DMS 273 treated with DMSO at 0.1 percent for 48 hours (cell line): ENCODE measurements around the gene FAS.
A peak's percentile ranks its signal among the peaks of the same experiment; 100 is the strongest.

Experiments
- DNase-seq: peaks from one replicate; lab custom pipeline; 2025; lab: John Stamatoyannopoulos, UW

Gene FAS

DNA sequence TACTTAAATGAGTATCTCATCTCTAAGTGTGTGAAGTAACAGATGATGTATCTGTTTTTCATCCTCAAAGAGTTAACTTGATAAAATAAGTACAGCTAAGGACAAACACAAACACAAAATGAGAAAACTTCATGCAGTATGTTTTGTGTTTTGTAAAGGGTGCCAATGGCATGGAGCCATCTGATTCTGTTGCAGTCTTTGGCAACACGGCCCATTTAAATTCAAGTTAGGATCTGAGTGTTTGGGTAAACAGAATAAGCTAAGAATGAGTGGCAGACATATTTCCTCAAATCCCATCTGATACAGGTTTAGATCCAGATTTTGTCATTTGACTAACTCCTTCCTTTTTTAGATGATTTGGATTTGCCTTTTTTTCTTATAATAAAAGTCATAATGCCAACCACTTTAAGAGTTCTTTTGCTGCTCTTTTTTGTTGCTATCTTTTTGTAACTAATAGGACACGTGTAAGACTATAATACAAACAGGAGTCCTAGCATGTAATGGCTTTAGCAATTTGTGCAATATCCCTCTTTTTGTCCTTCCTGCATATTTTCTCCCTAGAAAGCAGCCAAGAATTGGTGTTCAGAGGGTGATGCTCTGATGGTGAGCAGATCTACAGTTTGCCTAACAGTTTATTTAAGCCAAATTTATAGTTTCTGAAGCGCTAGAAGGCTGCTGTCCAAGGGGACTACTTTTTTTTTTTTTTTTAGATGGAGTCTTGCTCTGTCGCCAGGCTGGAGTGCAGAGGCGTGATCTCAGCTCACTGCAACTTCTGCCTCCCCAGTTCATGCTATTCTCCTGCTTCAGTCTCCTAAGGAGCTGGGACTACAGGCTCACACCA, 19.2 kb upstream of the FAS start:
- no peak for DNase-seq

DNA sequence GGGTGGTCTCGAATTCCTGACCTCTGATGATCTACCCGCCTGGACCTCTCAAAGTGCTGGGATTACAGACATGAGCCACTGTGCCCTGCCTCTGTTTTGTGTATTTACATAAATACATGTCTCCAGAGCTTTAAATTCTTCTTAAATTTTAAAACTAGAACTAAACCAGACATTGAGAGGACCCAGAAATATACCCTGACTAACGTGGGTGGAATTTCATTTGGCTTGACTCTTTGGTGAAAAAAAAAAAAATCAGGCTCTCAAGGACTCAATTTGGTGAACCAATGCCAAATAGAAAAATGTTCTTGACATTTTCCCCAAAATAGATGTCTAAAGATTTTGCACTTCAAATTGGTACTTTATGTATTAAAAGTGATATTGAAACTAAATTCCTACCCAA, 16.6 kb upstream of the FAS start:
- DNase-seq: no peak

DNA sequence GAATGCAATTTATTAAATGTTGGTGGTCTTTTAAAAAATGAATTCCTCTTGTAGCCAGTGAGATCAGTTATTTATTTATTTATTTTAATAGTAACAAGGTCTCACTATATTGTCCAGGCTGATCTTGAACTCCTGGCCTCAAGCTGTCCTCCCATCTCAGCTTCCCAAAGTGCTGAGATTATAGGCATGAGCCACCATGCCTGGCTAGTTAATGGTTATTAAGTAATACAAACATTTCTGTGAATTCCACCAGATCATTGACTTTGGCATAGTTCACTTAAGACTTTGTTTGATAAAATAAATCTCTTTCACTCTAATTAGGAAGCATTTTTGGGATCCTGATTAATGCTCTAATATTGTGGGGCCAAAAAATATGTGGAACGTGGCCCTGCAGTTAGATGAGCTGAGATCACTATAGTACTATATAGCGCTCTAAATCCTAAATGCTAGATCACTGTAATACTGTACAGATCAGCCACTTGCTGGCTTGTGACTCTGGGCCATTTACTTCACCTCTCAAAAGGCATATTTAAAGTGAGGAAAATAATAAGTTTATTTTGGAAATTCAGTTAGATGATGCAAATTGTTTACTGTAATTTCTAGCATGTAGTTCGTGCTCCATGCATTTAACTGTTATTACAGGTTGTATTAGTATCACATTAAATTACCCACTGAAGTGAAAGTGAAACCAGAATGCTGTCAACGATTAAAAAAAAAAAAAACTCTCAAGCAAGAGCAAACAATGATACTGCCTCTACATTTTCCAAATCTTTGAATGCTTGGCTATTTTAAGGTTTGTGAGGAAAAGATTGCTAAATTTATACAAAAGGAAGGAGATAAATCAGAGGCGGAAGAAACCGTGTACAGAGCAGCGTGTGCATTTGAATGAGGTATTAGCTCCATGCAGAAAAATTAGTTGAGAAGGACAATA, 15.9 kb upstream of the FAS start:
- DNase-seq: no peak

GRCh38 chr10:88975377-88975720, 15.2 kb upstream of the FAS start:
- DNase-seq: no peak

GRCh38 chr10:88978463-88978862, 12.1 kb upstream of the FAS start:
- no peak for DNase-seq

DNA sequence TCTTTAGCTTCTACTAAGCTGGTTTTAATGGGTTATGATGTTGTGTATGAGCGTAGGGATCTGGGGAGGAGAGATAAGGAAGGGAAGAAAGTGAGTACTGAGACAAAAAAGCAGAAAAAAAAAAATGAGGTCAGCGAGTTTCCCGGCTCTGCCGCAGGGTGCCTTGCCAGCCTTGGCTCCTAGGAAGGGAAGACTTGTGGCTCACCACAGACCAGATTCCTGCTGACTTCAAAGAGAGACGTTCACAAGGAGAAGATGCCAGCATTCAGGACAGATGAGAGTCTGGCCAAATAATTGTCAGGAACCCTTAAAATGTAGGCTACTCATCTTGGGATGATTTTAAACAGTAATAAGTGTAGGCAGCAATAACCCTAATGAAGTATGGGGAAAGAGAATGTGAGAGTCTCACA, 11.4 kb upstream of the FAS start:
- no peak for DNase-seq

GRCh38 chr10:88979603-88980002, 11.0 kb upstream of the FAS start:
- no peak for DNase-seq

DNA sequence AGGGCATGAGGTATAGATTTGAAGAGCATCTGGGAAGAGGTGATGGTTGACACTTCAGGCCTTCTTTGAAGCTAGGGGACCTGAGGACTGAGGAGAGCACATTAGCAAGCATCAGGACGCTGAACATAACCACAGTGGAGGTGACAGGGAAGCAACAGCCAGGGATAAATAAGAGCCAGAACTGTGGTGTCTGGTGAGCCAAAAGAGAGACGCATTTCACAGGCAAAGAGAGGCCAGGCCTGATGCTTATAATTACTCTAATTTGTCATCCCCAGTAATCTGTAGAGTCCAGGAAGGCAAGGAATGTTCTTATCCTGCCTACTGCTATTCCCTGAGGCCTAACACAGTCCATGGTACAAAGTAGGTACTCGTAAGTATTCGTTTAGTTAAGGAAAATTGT, 10.4 kb upstream of the FAS start:
- DNase-seq: no peak

- no peak for DNase-seq
Measured at GRCh38 chr10:88980800-88981199, 9.8 kb upstream of the FAS start.

GRCh38 chr10:88981435-88981834, 9.2 kb upstream of the FAS start:
- DNase-seq: no peak

GRCh38 chr10:88982366-88982765, 8.2 kb upstream of the FAS start:
- DNase-seq: no peak

GRCh38 chr10:88983206-88983605, 7.4 kb upstream of the FAS start:
- DNase-seq: no peak

GRCh38 chr10:88983939-88984338, 6.7 kb upstream of the FAS start:
- DNase-seq: no peak

GRCh38 chr10:88984525-88984924, 6.1 kb upstream of the FAS start:
- no peak for DNase-seq

DNA sequence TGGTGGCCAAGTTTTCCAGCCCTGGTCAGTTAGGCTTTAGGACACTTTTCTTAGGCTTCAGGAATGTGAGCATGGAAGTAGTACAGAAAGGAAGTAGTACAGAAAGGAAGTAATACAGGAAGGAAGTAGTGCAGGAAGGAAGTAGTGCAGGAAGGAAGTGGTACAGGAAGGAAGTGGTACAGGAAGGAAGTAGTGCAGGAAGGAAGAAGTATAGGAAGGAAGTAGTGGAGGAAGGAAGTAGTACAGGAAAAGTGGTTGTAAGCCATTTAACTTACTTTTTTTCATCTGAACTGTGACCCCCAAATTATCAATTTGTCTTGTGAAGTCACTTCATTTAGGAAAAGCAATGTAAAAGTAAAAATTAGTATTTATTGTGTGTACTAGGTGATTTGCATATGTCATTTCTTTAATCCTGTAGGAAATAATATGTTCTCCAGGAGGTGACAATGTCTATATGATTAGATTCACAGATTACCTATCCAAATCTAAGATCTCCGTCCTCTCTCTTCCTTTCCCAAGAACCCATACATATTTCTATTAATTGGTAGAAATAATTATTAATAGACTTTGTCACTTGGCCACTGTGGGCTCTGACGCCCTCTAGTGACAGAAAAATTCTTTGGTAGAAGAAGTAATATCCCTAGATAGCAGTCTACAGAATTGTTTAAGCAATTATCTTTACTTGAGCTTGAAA, 3.9 kb upstream of the FAS start:
- no peak for DNase-seq

DNA sequence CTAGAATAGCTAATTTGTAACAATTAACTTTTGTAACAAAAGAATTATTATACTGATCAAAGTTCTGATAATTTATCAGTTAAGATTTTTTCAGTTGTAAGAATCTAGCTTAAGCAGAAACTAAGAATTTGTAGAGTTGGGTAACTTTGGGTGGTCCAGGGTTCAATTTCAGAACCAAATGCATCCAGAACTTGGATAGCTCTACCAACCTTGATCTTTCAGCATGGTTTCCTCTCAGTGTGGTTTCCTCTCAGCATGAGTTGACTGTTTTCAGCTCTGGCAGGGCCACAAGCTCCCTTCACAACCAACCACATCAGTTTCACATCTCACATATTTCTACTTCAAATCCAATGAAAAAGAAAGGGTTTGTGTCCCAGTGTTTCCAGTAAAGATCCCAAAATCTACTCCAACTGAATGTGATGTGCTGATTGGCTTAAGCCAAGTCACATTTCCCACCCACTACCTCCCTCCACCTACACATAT, 3.3 kb upstream of the FAS start:
- DNase-seq: no peak

- DNase-seq: no peak
Measured at GRCh38 chr10:88987840-88988239, 2.8 kb upstream of the FAS start.

- DNase-seq: no peak
Measured at GRCh38 chr10:88989423-88989822, 1.2 kb upstream of the FAS start.

DNA sequence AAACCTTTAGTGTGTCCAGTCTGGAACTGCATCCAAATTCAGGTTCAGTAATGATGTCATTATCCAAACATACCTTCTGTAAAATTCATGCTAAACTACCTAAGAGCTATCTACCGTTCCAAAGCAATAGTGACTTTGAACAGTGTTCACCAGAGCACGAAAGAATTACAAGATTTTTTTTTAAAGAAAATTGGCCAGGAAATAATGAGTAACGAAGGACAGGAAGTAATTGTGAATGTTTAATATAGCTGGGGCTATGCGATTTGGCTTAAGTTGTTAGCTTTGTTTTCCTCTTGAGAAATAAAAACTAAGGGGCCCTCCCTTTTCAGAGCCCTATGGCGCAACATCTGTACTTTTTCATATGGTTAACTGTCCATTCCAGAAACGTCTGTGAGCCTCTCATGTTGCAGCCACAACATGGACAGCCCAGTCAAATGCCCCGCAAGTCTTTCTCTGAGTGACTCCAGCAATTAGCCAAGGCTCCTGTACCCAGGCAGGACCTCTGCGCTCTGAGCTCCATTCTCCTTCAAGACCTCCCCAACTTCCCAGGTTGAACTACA, 694 bp upstream of the FAS start:
- no peak for DNase-seq

GRCh38 chr10:88991161-88991898, 732 bp downstream of the FAS start:
- peak; percentile 56 for DNase-seq

DNA sequence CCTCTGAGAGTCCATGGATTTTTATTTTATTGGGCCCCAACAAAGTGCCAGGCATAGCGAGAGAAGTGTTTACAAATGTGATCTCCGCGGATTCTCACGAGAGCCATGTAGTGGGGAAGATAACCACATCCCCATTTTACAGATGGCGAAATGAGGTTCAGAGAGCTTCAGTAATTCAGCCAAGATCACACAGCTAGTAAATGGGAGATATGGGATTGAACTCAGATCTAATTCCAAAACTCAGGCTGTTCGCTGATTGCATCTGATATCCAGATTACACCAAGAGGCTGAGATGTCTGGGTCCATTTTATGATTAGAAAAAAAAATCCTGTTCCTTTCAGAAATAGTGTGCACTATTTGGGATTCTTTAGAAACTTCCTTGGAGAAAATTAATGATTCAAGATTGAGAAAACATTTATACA, 1.3 kb downstream of the FAS start:
- no peak for DNase-seq
